M059J (cell line): Measurements from ENCODE around the gene CASTOR1. TPM values are rescaled to one million over a fixed set of nuclear protein-coding genes. Genes with fewer than 3 reads are reported as not detected.

Experiments
- DNase-seq: peaks from one replicate; pipeline ENCODE4 v3.0.0-alpha.2; 2012; ENCODE audit warnings: low read depth
- total RNA-seq: library from RNA; depleted of rRNA; stranded (reverse); fragments of >200 nt; shearing (Covaris generic); gene quantifications from 2 replicates; pipeline ENCODE4 v1.2.3, GENCODE V29; 2014; rRNA removed

Gene CASTOR1
- total RNA-seq, 1 experiment from 2014 or later, result 4.5 TPM

DNA sequence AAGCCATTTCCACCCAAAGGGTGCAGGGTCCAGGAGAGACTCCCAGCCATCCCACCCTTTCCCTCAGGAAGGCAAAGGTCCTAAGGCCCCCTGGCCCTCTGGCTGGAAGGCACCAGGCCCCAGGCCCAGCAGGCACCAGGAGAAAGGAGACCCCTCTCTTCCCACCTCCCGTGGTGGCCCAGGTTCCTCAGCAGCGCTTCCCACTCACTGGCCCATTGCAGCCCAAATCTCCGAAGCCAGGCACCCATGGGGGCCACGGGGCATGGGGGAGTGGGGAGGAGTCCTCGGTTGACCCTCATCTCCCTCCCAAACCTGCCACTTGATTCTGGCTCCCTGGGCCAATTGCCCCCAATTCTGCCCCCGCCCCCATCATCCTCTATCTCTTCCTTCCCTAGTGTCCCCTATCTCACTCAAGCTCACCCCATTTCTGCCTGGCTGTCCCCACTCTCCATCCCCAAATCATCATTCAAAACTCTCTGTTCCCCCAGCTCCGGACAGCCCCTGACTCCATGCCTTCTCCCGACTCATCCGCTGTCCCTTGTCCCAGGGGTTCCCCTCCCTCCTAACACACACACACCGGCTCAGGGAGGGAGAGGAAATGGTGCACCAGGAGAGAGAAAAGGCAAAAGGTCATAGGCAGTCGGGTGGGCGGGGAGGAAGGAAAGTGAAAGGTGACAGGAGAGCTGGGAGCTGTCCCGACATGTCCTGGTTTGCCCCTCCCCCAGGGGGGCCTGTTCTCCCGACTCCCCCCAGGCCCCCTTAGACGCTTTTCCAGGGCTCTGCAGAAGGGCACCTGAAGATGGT is 43.9 kb downstream of the CASTOR1 start:
- no peak for DNase-seq

GRCh38 chr22:30244641-30245040 is 44.7 kb downstream of the CASTOR1 start:
- no peak for DNase-seq

- no peak for DNase-seq
Observed at GRCh38 chr22:30244066-30244465, 45.2 kb downstream of the CASTOR1 start.

GRCh38 chr22:30243661-30244060 is 45.6 kb downstream of the CASTOR1 start:
- DNase-seq, result no peak

DNA sequence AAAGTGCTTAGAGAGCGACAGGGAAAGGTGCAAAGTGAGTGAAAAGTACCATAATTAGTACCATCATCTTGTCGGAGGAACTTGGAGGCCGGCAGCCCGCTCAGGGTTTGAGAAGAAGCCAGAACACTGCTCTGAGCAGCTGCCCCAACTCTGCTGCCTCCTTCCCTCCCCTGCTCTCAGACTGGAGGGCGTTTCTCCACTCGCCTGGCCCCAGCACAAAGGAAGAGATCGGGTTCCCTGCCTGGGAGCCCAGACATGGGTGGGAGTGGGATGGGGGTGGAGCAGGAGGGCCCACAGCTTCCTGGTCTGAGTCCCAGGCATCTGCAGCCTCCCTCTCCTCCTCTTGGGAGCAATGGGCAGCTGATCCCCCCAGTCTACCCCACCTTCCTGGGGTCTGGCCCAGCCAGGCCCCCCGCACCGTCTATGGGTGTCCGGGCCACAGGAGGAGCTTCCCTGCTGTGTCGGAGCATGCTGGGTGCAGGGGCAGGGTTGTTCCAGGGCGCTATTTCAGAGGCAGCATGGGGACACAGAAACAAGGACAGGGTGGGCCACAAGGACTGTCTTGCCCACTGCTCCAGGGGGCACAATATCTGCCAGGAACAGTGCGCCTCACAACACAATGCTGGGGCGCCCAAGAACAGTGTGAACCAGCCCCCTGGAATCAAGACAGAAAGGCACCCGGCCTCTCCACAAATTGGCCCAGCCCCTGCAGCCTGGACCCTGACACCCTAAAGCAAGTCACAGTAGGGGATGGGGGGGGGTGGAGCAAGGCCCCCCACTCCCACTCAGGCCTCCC is 47.5 kb downstream of the CASTOR1 start:
- DNase-seq, result no peak

- no peak for DNase-seq
Observed at GRCh38 chr22:30240541-30241417, 48.5 kb downstream of the CASTOR1 start.

DNA sequence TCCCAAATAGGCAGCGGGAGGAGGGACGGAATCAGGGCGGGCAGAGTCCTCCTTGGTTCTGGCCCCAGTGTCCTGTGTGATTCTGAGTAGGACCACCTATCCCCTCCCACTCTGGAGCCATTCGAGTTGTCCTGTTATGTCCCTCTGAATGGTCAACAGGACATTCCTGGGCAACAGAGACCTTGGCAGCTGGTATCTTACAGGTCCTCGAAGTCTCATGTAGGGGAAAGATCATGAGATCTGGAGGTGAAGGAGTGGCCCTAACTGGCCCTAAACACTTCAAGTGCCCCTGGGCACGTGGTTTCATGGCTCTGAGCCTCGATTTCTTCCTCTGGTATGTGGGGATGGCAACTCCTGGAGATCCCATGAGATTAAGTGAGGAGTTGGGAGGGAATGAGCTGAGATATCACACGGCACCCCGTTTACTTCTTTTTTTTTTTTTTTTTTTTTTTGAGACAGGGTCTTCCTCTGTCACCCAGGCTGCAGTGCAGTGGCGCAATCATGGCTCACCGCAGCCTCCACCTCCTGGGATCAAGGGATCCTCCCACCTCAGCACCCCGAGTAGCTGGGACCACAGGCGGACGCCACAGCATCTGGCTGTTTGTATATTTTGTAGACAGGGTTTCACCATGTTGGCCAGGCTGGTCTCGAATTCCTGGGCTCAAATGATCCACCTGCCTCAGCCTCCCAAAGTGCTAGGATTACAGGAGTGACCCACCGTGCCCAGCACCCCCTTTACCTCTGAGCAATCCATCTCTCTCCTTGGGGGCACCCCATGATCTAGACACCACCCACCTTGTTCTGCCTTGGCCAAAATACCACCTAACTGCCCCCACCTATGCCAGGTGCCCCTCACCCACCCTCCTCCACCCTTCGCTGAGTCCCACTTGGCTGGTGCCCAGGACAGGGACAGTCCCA is 49.6 kb downstream of the CASTOR1 start:
- DNase-seq, result no peak

DNA sequence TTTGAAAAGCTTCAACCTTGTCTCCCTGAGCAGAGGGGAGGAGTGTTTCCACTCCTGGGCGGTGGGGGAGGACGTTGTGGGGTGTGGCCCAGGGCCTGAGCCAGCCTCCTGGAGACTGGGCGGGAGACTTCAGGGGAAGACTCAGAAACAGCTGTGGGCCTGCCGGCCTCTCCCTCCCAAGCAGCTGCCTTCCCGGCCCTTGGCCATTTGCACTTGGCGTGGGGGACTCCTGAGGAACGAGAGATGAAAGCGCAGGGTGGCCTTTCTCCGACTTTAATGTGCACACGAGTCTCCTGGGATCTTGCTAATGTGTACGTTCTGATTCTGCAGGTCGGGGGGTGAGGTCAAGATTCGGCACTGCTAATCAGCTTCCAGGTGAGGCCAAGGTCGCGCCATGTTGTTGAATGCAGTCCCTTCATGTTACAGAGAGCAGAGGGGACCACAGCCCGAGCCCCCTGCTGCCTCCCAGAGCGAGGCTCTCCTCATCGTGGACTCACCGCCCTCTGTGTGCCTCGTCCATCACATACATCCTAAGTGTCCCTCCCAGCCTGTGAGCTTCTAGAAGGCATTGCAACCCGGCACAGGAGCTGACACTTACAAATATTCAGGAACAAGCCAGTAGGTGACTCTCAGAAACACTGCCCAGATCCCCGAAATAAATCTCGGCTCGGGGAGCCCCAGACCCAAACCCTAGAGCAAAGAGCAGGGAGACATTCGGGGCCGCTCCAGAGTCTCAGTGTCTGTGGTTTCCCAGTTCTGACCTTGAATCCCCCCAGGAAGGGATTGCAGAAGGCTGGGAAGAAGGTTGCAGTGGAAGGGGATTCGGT is 50.4 kb downstream of the CASTOR1 start:
- peak; percentile 76 for DNase-seq

- no peak for DNase-seq
Observed at GRCh38 chr22:30238136-30238535, 51.2 kb downstream of the CASTOR1 start.

- DNase-seq, result no peak
Observed at GRCh38 chr22:30236875-30237274, 52.4 kb downstream of the CASTOR1 start.

DNA sequence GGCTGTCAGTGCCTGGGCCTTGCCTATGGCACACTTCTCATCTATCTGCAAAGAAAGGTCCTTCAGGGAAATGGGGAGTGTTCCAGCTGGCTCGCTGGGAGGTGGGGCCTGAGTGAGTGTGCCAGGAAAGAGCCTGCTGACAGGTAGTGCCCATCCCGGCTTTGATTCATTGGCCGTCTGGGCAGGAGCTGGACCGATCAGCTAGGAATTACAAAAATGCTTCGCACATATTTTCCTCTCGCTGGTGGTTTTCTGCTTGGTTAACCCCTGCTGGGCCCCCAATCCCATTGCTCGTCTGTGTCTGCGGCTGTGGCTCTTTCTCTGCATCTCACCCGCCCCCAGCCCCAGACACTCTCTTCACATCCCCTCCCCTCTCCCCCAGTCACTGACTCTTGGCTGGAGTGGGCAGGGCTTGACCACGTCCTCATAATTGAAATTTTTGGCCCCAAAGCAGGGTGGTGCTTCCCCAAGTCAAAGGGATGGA is 53.6 kb downstream of the CASTOR1 start:
- peak; percentile 96 for DNase-seq

Other genes starting within 250 kb of the CASTOR1 start
- 0.22 TPM in 1 of 2 replicates, not detected in the other for gene HORMAD2, start 209.0 kb downstream of the CASTOR1 start, total RNA-seq
- gene LIF, start 42.7 kb downstream of the CASTOR1 start, total RNA-seq, result 7.5 and 9.9 TPM in 2 replicates
- gene OSM, start 22.7 kb downstream of the CASTOR1 start, total RNA-seq, result not detected in 2 replicates
- 13.5 and 20.9 TPM in 2 replicates for gene TBC1D10A, start 37.4 kb upstream of the CASTOR1 start, total RNA-seq
- 25.9 and 52.2 TPM in 2 replicates for gene SF3A1, start 67.4 kb upstream of the CASTOR1 start, total RNA-seq
- gene CCDC157, start 67.5 kb upstream of the CASTOR1 start, total RNA-seq, result 0.76 and 3.7 TPM in 2 replicates
- 15.1 and 17.4 TPM in 2 replicates for gene RNF215, start 97.9 kb upstream of the CASTOR1 start, total RNA-seq
- gene SEC14L2, start 107.5 kb upstream of the CASTOR1 start, total RNA-seq, result 15.1 and 31.3 TPM in 2 replicates
- gene MTFP1, start 136.3 kb upstream of the CASTOR1 start, total RNA-seq, result 10.0 and 12.1 TPM in 2 replicates
- gene SEC14L3, start 182.5 kb upstream of the CASTOR1 start, total RNA-seq, result not detected in 2 replicates
- not detected in 2 replicates for gene SEC14L4, start 216.2 kb upstream of the CASTOR1 start, total RNA-seq